IPS-11a (cell line): ENCODE data around the gene TM9SF4.
"Not testable (repeated sequence)": the region's sequence is repeated elsewhere in the genome, so short reads cannot be mapped to it uniquely, and the experiment has no call there.

Source experiments
- H3K4me3 ChIP-seq: one replicate; pipeline ENCODE4 v1.5.1; 2013; ENCODE audit warnings: low read depth, low read length, control low read depth

Gene TM9SF4

DNA sequence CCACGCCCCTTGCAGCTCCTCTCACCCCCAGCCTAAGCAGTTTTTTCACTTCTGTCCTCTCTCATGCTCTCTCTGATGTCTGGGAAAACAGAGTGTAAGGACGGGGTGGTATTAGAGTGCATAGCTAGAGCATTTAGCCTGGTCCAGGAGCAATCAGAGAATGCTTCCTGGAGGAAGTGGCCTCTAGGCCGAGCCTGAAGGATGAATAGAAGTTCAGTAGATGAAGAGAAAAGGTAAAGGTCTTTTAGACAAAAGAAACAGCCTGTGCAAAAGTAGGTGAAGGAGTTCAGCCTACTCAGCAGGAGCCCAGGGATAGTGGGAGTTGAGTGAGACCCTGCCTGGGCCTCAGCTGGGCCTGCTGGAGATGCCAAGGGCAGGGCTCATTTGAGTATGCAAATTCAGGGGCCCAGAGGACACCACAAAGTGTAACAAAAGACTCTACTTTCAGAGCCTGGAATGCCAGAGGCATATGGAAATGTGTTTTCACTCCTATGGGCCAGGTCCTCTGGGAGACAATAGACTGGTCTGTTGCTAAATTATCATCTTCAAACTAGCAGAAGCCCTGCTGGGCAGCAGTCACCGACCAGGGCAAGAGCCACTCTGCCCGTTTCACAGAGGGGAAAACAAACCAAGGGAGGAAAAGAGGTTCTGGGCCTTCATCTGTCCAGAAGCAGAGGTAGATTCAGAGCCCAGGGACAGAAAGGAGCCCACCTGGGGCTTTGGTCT is 19.7 kb upstream of the TM9SF4 start:
- H3K4me3 ChIP-seq, result no peak overlapping the region

DNA sequence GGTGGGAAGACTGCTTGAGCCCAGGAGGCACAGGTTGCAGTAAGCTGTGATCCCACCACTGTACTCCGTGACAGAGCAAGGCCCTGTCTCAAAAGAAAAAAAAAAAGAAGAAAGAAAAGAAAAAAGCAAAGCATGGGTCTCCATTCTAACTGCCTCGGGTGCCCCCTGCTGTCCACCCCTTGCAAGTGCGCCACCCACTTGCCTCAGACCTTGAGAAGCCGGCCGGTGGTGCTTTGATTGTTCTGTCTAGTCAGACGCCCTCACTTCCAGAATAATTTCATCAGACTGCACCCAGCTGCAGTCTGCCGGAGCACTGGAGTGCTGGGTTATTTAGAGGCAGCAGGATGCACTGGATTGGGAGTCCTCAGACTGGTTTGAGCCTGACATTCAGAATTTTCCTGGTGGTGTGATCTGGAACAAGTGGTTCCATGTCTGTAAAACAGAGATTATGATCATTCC is 17.6 kb upstream of the TM9SF4 start:
- no peak overlapping the region for H3K4me3 ChIP-seq

DNA sequence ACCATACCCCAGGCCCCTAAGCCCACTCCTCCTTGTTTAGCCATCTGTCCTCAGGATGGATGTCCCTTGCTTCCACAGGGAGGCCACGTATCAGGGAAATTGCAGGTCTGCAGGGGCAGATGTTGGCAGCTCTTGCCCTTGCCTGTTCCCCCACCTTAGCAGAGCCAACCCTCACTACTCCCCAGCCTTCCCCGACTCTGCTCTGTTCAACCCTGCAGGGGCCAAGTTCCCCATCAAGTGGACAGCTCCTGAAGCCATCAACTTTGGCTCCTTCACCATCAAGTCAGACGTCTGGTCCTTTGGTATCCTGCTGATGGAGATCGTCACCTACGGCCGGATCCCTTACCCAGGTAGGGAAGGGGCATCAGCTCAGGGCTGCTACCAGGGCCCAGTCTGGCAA is 10.7 kb upstream of the TM9SF4 start:
- H3K4me3 ChIP-seq, result no peak overlapping the region

DNA sequence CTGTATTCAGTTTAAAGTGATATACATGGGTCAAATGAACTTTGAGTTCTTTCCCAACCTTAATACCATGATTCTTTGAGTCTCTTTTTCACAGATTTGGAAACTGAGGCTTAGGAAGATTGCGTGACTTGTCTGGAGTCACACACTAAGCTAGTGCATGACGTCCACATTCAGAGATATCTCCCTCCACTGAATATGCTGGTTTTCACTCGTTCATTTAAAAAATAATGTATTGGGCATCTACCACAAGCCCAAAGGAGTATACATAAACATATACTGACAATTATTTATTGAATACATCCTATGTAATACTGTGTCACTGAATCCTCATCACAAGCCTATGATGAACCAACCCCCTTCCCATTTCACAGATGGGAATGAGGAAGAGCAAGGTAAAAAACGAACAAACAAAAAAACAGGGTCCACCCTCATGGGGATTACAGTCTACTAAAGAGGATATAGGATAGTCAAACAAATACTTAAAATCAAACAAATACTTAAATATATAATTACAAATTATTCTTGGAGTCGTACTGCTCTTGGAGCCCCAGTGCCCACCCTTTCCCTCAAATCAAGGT is 611 bp upstream of the TM9SF4 start:
- no peak overlapping the region for H3K4me3 ChIP-seq

DNA sequence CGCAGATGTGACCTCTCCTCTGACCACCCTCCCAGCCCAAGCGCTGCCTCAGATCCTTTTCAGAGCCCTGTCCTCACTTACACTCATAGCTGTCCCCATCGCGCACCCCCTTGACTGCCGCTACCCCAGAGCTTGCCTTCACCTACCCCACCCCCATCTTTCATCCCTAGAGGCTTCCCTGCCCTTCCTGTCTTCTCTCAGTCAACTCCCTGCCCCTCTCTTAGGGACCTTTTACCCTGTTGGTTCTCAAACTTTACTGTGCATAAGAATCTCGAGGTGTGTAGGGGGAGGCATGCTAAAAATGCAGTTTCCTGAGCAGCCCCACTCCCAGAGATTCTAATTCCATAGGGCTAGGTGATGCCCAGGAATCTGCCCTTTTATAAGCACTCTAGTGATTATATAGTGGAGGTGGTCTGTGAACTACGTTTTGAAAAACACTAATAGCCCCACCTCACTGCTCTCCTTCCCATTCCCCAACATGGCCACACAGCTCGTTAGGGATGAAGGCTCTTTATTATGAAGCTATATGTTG is 725 bp downstream of the TM9SF4 start:
- H3K4me3 ChIP-seq, result peak overlapping the region; percentile 98

DNA sequence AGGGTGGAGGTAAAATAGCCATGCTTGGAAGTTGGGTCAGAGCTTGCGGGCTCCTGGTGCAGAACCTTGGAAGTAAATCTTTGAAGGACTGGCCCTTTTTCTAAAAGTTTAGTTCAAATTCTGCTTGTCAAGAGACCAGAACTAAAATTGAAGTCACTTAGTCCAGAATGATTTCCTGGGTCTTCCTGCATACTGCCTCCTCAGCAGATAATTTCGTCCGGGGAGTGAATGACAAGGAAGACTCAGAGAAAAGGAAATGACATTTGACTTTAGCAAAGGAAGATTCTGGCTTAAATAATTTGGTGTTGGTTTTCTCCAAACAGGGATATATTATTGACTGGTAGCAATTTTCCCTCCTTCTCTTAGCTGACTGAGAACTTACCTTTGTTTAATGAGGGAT is 1.2 kb downstream of the TM9SF4 start:
- peak overlapping the region; percentile 98 for H3K4me3 ChIP-seq

DNA sequence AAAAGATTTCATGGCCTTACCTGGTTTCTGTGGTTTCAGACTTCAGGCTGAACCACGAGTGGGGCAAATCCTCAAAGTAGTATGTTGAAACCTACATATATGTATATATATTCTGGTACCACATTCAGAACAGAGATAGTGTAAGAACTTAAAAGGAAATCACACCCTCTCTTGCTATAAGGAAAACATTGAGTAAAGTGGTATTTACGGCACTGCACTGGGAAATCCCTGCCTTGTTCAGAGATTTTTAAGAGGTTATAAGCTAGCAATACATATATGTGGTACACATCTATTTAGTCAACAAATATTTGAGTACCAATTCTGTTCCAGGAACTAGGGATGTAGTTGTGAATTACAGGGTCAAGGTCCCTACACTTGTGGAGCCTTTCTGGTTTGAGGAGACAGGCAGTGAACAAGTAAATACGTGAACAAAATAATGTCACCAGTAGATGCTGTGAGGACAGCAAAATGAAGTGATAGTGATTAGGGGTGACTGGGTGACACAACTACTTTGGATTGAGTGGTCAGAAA is 1.7 kb downstream of the TM9SF4 start:
- no peak overlapping the region for H3K4me3 ChIP-seq

DNA sequence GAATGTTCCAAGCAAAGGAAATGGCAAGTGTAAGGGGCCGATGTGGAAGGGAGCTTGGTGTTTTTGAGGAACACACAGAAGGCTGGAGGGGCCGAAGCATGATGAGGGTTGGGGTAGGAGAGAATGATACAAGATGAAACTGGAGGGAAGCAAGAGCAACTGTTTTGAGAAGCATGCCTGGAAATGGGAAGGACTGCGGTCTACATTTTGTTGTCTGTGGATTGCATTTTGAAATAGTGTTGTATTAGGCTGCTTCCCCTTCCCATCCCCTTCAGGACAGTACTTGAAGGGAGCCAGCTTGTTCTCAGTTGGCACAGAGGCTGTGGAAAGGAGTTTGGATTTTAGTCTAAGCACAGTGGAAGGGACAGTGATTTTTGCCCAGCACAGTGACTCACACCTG is 2.2 kb downstream of the TM9SF4 start:
- H3K4me3 ChIP-seq, result no peak overlapping the region

DNA sequence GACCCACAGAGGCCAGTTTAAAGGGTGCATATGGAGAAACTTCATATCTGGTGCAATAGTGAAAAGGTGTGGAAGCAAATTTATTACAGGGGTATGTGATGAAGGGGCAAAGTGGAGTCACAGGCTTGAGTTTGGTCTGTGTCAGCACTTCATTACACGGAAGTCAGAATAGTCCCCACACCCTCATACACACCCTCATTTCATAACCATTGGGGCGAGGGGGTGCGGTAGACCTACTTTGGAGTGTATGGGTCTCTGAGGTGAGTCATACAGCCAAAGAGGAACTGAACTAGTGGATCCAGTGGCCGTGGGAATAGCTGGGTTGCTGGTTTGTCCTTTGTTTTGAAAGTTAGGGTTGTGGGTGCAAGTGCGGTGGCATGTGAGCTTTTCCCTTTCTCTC is 3.3 kb downstream of the TM9SF4 start:
- H3K4me3 ChIP-seq, result no peak overlapping the region

DNA sequence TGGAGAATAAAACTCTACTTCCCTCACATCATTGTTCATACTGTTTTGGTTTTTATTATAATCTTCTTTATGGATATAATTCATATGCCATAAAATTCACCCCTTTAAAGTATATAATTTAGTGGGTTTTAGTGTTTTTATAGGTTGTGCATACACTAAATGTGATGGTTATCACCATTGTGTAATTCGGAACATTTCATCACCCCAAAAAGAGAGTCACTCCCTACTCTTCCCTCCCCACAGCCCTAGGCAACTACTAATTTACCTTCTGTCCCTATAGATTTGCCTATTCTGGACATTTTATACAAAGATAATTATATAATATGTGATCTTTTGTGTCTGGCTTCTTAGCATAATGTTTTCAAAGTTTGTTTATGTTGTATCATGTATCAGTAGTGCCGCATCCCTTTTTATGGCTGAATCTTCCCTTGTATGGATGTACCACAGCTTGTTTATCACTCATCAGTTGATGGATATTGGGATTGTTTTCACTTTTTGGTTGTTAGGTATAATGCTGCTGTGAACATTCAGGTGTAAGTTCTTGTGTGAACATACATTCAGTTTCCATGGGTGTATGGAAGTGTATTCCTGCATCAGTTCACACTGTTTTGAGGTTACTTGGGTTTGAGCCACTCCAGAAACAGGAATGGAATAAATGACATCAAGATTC is 4.2 kb downstream of the TM9SF4 start:
- H3K4me3 ChIP-seq, result no peak overlapping the region

DNA sequence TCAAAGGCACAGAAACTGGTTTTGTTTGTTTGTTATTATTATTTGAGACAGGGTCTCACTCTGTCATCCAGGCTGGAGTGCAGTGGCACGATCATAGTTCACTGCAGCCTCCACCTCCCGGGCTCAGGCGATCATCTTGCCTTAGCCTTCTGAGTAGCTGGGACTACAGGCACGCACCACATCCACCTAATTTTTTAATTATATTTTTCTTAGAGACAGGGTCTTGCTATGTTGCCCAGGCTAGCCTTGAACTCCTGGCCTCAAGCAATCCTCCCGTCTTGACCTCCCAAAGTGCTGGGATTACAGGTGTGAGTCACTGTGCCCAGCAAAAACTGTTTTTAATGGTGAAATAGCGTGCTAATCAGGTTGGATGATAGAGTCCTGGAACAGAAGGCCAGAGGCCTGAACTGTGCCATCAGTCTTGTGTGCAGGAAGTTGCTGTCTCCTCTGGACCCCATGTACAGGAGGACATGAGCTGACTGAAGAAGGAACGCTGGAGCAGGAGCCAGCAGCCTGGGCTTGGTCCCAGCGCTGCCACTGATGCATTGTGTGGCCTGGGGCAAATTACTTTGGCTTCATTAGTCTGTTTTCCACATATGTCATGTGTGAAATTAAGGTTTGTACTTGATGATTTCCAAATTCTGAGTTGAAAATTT is 4.9 kb downstream of the TM9SF4 start:
- no peak overlapping the region for H3K4me3 ChIP-seq

DNA sequence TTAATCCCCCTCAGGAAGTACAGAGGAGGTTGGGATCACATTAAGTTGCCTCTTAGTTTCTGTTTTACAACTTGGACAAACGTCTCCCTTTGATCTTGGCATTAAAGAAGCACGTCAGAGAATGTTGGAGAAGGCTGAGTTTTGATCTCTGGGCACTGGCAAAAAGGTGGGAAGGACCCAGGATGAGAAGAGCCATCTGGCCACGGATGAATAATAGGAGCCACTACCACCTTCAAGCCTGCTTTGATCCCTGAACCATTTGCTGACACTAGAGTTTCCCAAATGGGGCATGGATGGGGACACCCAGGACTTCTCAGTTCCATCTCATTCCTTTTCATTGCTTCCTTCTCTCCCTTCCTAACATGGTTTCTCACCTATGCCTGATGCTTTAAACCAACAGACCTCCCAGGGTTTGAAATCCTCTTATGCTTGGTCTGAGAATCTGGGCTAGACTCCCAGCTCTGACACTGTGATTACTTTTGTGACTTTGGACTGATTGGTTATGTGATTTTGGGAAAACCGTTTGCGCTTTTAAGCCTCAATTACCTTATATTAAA is 5.8 kb downstream of the TM9SF4 start:
- no peak overlapping the region for H3K4me3 ChIP-seq

DNA sequence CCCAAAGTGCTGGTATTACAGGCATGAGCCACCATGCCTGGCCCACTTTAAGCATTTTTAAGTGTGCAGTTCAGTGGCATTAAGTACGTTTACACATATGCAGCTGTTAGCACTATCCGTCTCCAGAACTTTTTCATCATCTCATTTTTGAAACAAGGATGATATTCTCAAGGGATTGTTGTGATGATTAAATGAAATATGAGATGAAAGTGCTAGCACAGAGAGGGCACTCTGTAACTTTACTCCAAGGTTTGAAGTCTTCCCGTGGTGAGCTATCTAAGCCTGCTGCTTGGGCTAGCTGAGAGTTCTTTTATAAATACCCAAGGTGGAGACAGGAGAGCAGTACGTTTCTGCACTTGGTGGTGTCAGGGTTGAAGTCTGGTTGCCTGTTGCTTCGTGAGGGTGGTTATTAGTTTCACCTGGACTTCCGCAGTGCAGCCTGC is 6.6 kb downstream of the TM9SF4 start:
- H3K4me3 ChIP-seq, result no peak overlapping the region

DNA sequence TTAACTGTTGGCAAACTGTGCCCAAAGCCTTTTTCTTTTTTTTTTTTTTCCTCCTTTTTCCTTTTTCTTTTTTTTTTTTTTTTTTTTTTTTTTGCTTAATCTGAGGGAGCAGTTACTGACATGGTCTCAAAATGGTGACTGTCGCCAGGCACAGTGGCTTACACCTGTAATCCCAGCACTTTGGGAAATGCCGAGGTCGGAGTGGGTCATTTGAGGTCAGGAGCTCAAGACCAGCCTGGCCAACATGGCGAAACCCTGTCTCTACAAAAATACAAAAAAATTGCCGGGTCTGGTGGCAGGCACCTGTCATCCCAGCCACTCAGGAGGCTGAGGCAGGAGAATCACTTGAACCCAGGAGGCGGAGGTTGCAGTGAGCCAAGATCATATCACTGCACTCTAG is 7.3 kb downstream of the TM9SF4 start:
- not testable (repeated sequence) for H3K4me3 ChIP-seq

DNA sequence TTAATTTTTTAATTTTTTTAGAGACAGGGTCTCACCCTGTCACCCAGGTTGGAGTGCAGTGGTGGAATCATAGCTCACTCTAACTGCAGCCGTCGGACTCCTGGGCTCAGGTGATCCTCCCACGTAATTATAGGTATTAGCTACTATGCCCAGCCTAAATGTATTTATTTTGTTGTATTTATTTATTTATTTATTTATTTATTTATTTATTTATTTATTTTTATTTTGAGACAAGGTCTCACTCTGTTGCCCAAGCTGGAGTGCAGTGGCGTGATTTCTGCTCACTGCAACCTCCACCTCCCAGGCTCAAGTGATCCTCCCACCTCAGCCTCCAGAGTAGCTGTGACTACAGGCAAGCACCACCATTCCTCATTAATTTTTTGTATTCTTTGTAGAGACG is 8.9 kb downstream of the TM9SF4 start:
- not testable (repeated sequence) for H3K4me3 ChIP-seq

DNA sequence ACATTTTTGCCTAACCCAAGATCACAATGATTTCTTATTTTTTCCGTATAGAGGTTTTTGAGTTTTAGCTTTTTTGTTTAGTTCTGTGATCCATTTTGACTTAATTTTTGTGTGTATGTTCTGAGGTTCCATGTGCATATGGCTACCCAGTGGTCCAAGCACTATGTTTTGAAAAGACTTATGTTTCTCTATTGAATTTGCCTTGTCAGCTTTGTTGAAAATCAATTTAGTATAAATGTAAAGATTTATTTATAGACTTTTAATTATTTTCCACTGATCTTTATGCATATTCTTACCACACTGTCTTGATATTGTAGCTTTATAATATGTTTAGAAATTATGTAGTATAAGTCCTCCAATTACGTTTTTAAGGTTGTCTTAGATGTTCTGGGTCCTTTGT is 10.2 kb downstream of the TM9SF4 start:
- no peak overlapping the region for H3K4me3 ChIP-seq

DNA sequence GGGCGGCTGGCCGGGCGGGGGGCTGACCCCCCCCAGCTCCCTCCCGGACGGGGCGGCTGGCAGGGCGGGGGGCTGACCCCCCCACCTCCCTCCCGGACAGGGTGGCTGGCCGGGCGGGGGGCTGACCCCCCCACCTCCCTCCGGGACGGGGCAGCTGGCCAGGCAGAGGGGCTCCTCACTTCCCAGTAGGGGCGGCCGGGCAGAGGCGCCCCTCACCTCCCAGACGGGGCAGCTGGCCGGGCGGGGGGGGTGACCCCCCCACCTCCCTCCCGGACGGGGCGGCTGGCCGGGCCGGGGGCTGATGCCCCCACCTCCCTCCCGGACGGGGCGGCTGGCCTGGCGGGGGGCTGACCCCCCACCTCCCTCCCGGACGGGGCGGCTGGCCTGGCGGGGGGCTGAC is 12.4 kb downstream of the TM9SF4 start:
- H3K4me3 ChIP-seq, result not testable (repeated sequence)

DNA sequence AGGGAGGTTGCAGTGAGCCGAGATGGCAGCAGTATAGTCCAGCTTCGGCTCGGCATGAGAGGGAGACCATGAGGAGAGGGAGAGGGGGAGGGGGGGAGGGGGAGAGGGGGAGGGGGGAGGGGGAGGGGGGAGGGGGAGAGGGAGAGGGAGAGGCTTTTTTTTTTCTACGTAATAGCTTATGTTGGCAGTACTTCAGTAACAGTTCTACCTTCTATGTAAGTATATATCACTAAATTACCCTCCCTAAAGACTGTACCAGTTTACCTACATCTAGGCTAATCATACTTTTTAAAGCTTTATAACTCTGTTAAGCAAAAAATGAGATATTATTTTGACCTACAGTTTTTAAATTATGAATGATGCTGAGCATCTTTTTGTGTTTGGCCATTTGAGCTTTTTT is 13.6 kb downstream of the TM9SF4 start:
- no peak overlapping the region for H3K4me3 ChIP-seq

DNA sequence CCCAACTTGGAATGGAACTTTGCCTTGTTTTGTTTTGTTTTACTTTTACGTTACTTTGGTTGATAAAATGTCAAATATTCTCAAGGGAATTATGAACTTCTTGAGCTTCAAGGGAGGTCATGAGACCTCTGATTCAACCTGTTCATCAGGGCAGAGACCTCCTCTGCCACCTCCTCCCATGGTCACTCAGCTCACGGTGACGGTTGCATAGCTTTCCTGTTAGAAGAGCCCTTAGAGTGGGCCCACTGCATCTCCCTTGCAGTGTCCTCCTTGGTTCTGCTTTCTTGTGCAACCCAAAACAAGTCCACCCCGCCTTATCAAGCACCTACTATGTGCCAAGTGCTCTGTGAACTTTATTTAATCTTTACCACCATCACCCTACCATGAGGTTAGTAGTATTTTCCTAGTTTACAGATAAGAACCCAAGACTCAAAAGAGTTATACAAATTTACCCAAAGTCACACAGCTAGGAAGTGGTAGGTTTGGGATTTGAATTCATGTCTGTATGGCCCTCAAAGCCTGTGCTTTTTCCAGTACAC is 15.5 kb downstream of the TM9SF4 start:
- H3K4me3 ChIP-seq, result no peak overlapping the region

DNA sequence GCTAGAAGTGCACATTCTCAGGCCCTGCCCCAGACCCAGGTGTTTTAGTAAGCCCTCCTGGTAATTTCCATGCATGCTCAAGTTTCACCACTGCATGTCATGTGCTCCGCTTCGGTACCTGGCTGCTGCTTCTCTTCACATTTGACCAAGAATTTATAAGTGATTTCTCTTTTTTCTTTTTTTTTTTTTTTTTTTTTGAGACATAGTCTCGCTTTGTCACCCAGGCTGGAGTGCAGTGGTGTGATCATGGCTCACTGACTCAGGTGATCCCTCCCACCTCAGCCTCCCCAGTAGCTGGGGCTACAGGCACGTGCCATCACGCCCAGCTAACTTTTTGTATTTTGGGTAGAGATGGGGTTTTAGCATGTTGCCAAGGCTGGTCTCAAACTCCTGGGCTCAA is 16.0 kb downstream of the TM9SF4 start:
- no peak overlapping the region for H3K4me3 ChIP-seq

DNA sequence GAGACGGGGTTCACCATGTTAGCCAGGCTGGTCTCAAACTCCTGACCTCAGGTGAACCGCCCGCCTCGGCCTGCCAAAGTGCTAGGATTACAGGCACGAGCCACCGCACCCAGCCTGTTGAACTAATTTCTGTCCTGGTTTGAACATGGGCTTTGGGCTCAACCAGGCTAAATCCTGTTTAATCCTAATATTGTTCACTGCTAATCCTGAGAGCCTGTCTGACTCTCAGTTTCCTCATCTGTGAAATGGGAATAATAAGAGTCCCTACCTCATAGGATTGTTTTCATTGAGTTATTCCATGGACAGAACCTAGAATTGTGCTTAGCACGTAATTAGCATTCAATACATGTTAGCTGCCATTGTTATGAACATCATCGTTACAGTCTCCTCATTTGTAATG is 17.4 kb downstream of the TM9SF4 start:
- H3K4me3 ChIP-seq, result no peak overlapping the region
